ENCODE data around the gene CST9L.

The CST9L gene

GRCh38 chr20:23542801-23543200 is 25.5 kb downstream of the CST9L start:
- no peak for DNase-seq

- no peak for DNase-seq
Observed at GRCh38 chr20:23541776-23542175, 26.5 kb downstream of the CST9L start.

GRCh38 chr20:23541330-23541729 is 27.0 kb downstream of the CST9L start:
- no peak for DNase-seq

GRCh38 chr20:23540624-23541023 is 27.7 kb downstream of the CST9L start:
- no peak for DNase-seq

GRCh38 chr20:23537030-23537429 is 31.3 kb downstream of the CST9L start:
- DNase-seq = no peak

GRCh38 chr20:23536328-23536974 is 31.8 kb downstream of the CST9L start:
- no peak for DNase-seq

GRCh38 chr20:23534801-23535593 is 33.3 kb downstream of the CST9L start:
- no peak for DNase-seq

GRCh38 chr20:23533161-23533560 is 35.1 kb downstream of the CST9L start:
- DNase-seq = no peak

GRCh38 chr20:23532533-23532932 is 35.8 kb downstream of the CST9L start:
- DNase-seq = no peak

GRCh38 chr20:23530937-23531567 is 37.2 kb downstream of the CST9L start:
- DNase-seq = no peak

GRCh38 chr20:23528867-23529431 is 39.3 kb downstream of the CST9L start:
- DNase-seq = no peak

- no peak for DNase-seq
Observed at GRCh38 chr20:23526850-23527249, 41.4 kb downstream of the CST9L start.

- no peak for DNase-seq
Observed at GRCh38 chr20:23524146-23524545, 44.1 kb downstream of the CST9L start.

GRCh38 chr20:23520185-23520584 is 48.1 kb downstream of the CST9L start:
- no peak for DNase-seq

GRCh38 chr20:23519556-23519955 is 48.7 kb downstream of the CST9L start:
- DNase-seq = no peak

- DNase-seq = no peak
Observed at GRCh38 chr20:23517719-23518118, 50.6 kb downstream of the CST9L start.

- no peak for DNase-seq
Observed at GRCh38 chr20:23515250-23515939, 52.9 kb downstream of the CST9L start.

- DNase-seq = no peak
Observed at GRCh38 chr20:23514848-23515247, 53.4 kb downstream of the CST9L start.

Data from NCI-H2107 (cell line).